Vagina (tissue), 2 donors: Measurements from ENCODE around the gene TCN1. TPM values are rescaled to one million over a fixed set of nuclear protein-coding genes. Genes with fewer than 3 reads are reported as not detected.

Experiments used
- DNase-seq, 2 donors: peaks; one replicate each; pipeline ENCODE4 v3.0.0-alpha.2; 2017; ENCODE audit errors: extremely low spot score in 2 of 2
- H3K27ac ChIP-seq: fragments of 200-600 bp; sonication (generic); one replicate; pipeline ENCODE4 v1.5.1; 2019
- H3K27me3 ChIP-seq: fragments of 200-600 bp; sonication (generic); one replicate; pipeline ENCODE4 v1.5.1; 2019
- H3K36me3 ChIP-seq, 2 donors: fragments of 200-600 bp; sonication (generic); one replicate each; pipeline ENCODE4 v1.5.1; 2017 to 2019
- H3K4me1 ChIP-seq: fragments of 200-600 bp; sonication (generic); one replicate; pipeline ENCODE4 v1.5.1; 2019
- H3K4me3 ChIP-seq, 2 donors: fragments of 200-600 bp; sonication (generic); 1 replicate in 1 of 2; 2 replicates in 1 of 2; pipeline ENCODE4 v1.5.1; 2016 to 2019
- H3K9me3 ChIP-seq: fragments of 200-600 bp; sonication (generic); one replicate; pipeline ENCODE4 v1.5.1; 2019
- POLR2A ChIP-seq, 2 donors: fragments of 450-650 bp; IDR thresholded peaks; one replicate each; pipeline ENCODE4 v1.6.1; 2017; ENCODE audit warnings: antibody characterized with exemption in 2 of 2, mild to moderate bottlenecking in 2 of 2, moderate library complexity in 2 of 2
- POLR2AphosphoS5 ChIP-seq, 2 donors: sonication (generic); formaldehyde crosslinking; IDR thresholded peaks; one replicate each; pipeline ENCODE4 v1.9.0; 2017; ENCODE audit warnings: antibody characterized with exemption in 2 of 2, mild to moderate bottlenecking in 2 of 2, low read depth in 1 of 2; ENCODE audit not compliant: insufficient read depth in 1 of 2
- intact Hi-C: fragments of 100-400 bp; cut with DNase I; formaldehyde crosslinking; loops from one replicate; pipeline ENCODE4 v1.15.1; 2023
- total RNA-seq: library from RNA; depleted of rRNA; stranded (reverse); fragments of >200 nt; gene quantifications from one replicate; pipeline ENCODE4 v1.2.3, GENCODE V29; 2016
- TF ChIP-seq, protein P1 (sequence below), 3 experiments: fragments of 450-650 bp in 2 of 3; fragments of 200-600 bp in 1 of 3; sonication (generic) in 1 of 3; IDR thresholded peaks; one replicate each; pipeline ENCODE4 v1.5.1; 2017 to 2019; ENCODE audit warnings: antibody characterized with exemption in 3 of 3, mild to moderate bottlenecking in 2 of 3, moderate library complexity in 2 of 3

The TCN1 gene
- total RNA-seq, 1 donor from 2014 or later: 8.1 TPM

DNA sequence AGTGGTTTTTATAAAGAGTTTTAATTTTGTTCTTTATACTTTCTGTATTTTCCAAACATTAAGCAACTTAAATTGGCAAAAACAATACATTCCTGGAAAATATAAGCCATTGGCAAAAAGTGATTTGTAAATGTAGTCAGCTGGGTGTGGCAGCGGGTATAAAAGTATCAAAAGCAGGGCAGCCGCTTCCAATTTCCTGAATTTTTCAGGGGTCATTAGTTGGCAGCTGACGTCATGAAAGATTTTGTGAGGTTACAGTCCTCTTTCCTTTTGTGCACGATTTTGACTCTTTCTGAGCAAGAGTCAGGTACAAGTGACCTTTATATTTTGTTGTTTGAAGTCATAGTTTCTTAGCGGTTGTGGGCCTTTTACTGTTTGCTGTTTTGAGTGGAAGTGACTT is 12.3 kb upstream of the TCN1 start, which contains the start of gene OOSP3:
Gene OOSP3, plus strand, starts transcription at position 208 of the 400 bp plus-strand sequence. Its CDS starts 27 bp downstream, at position 235.
- Histone ChIP-seq H3K9me3 (no peaks in the 10 kb centered on the region), H3K4me1 (no peaks in the 10 kb centered on the region), H3K27me3 (no peaks in the 10 kb centered on the region), H3K27ac (no peak within 1 kb of the TSS), H3K36me3 (no peaks in the 10 kb centered on the region), H3K4me3 (no peak within 1 kb of the TSS)
- no peak for TF ChIP-seq POLR2A (IDR thresholded peaks at IDR 0.05)
- intact Hi-C loops: no loop called here
- no peak for DNase-seq

- TF ChIP-seq POLR2AphosphoS5 (IDR thresholded peaks at IDR 0.05; ENCODE audit: insufficient read depth in 1 of 2, low read depth in 1 of 2) (no peak), POLR2A (IDR thresholded peaks at IDR 0.05) (no peak)
- TF ChIP-seq, protein P1, sequence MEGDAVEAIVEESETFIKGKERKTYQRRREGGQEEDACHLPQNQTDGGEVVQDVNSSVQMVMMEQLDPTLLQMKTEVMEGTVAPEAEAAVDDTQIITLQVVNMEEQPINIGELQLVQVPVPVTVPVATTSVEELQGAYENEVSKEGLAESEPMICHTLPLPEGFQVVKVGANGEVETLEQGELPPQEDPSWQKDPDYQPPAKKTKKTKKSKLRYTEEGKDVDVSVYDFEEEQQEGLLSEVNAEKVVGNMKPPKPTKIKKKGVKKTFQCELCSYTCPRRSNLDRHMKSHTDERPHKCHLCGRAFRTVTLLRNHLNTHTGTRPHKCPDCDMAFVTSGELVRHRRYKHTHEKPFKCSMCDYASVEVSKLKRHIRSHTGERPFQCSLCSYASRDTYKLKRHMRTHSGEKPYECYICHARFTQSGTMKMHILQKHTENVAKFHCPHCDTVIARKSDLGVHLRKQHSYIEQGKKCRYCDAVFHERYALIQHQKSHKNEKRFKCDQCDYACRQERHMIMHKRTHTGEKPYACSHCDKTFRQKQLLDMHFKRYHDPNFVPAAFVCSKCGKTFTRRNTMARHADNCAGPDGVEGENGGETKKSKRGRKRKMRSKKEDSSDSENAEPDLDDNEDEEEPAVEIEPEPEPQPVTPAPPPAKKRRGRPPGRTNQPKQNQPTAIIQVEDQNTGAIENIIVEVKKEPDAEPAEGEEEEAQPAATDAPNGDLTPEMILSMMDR (IDR thresholded peaks at IDR 0.05): no peak
- no peaks in the 10 kb centered on the region for H3K27me3 ChIP-seq
- DNase-seq: no peak
- intact Hi-C loops: no loop called here
- no peak overlapping the region for H3K27ac ChIP-seq
- H3K4me3 ChIP-seq: no peak overlapping the region
- no peaks in the 10 kb centered on the region for H3K9me3 ChIP-seq
- H3K36me3 ChIP-seq: no peaks in the 10 kb centered on the region
- H3K4me1 ChIP-seq: no peaks in the 10 kb centered on the region
Observed at GRCh38 chr11:59877784-59878183, 11.5 kb upstream of the TCN1 start.

GRCh38 chr11:59877325-59877724 is 11.0 kb upstream of the TCN1 start:
- Histone ChIP-seq H3K9me3 (no peaks in the 10 kb centered on the region), H3K27ac (no peak overlapping the region), H3K4me3 (no peak overlapping the region), H3K4me1 (no peaks in the 10 kb centered on the region), H3K36me3 (no peaks in the 10 kb centered on the region), H3K27me3 (no peaks in the 10 kb centered on the region)
- DNase-seq: no peak
- TF ChIP-seq, protein P1 (IDR thresholded peaks at IDR 0.05): no peak
- TF ChIP-seq POLR2AphosphoS5 (IDR thresholded peaks at IDR 0.05; ENCODE audit: insufficient read depth in 1 of 2, low read depth in 1 of 2) (no peak), POLR2A (IDR thresholded peaks at IDR 0.05) (no peak)
- intact Hi-C loops: no loop called here

GRCh38 chr11:59875856-59876519 is 9.7 kb upstream of the TCN1 start:
- TF ChIP-seq, protein P1 (IDR thresholded peaks at IDR 0.05): no peak
- TF ChIP-seq POLR2A (IDR thresholded peaks at IDR 0.05): no peak
- TF ChIP-seq POLR2AphosphoS5 (IDR thresholded peaks at IDR 0.05; ENCODE audit: insufficient read depth in 1 of 2, low read depth in 1 of 2): no peak
- Histone ChIP-seq H3K9me3 (no peaks in the 10 kb centered on the region), H3K27me3 (no peaks in the 10 kb centered on the region), H3K27ac (no peak overlapping the region), H3K4me1 (no peaks in the 10 kb centered on the region), H3K4me3 (no peak overlapping the region), H3K36me3 (no peaks in the 10 kb centered on the region)
- DNase-seq: no peak
- intact Hi-C loops: no loop called here

DNA sequence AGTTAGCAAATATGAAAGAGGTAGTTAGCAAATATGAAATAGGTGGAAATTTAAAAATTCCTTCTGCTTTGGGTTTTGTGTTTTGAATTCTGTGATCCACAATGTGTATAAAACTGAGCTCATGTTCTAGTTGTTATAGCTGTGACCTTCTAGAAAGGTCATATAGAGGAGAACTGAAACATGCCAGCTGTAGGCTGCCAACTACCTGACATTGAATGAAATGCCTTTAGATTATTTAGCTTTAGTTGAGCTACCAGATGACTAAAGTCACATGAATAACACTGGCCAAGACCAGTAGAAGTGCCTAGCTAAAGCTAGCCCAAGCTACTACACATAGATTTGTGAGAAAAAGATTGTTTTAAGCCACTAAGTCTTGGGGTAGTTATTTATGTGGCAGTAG is 5.8 kb upstream of the TCN1 start:
- Histone ChIP-seq H3K27ac (no peak overlapping the region), H3K9me3 (no peaks in the 10 kb centered on the region), H3K36me3 (no peaks in the 10 kb centered on the region), H3K4me1 (no peaks in the 10 kb centered on the region), H3K4me3 (no peak overlapping the region), H3K27me3 (no peaks in the 10 kb centered on the region)
- no peak for DNase-seq
- intact Hi-C loops: no loop called here
- TF ChIP-seq POLR2AphosphoS5 (IDR thresholded peaks at IDR 0.05; ENCODE audit: insufficient read depth in 1 of 2, low read depth in 1 of 2) (no peak), POLR2A (IDR thresholded peaks at IDR 0.05) (no peak)
- TF ChIP-seq, protein P1 (IDR thresholded peaks at IDR 0.05): no peak
